ENCODE data around the gene F2. TPM values are rescaled to one million over a fixed set of nuclear protein-coding genes. Genes with fewer than 3 reads are reported as not detected.
A peak's percentile ranks its signal among the peaks of the same experiment; 100 is the strongest.

F2 gene
- total RNA-seq, 1 donor from 2014 or later = not detected

DNA sequence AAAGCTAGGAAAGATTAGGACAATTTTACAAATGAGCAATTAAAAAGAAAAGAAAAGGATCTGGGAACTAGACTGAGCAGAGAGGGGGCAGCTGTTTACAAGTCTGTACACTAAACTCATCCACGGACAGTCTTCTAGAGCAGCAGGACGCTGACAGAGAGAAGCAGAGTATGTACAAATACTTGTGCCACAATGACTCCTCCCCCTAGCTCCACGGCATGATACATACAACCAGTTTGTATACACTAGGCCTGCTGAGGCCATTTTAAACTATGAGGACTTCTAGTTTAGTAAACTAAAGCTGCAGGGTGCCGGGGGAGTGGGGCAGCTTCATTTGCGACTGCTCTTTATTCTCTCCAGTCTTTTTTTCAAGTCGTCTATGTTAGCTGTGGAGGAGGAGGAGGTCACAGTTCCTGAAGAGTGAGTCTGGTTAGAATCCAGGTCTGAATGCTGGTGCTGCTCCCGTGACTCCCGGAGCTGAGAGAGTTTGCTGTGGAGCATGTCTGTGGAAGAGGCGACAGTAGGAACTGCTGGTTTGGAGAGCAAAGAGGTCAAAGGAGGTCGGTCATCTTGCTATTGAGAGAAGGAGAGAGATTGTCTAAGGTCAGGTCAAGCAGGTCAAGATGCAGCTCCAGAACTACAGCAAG lies 24.8 kb downstream of the F2 start:
- no peak for DNase-seq

DNA sequence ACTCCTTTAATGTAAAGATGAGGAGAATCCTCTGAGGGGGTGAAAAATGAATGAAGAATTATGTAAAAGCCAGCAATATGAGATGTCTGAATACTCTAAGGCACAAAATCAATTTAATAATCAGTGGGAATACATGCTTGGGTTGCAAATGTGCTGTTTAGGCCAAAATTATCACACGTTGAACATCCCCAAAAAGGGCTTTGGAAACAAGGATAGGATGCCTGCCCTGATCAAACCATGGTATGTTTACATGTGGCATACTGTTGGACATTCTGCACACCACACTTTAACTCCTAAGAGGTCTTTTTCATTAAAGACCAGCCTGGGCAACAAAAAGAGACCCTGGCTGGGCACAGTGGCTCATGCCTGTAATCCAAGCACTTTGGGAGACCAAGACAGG lies 26.3 kb downstream of the F2 start:
- no peak for DNase-seq

DNA sequence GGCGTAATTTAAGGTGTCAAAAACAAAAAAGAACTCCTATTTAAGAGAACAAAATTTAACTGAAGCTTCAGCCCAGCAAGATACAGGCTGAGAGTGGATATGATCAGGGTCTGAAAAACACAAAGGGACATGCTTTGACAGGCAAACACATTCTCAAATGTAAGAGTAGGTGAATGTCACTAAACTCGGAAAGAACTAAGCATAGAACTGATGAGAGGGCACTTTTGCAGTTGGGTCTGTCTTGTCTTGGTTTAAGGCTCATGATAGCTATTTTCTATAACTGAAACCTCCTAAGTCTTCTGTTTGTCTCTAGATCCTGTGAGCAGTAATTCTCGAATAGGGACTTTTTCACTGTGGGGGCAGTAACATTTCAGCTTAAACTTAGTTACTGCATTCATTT lies 27.0 kb downstream of the F2 start:
- no peak for DNase-seq

DNA sequence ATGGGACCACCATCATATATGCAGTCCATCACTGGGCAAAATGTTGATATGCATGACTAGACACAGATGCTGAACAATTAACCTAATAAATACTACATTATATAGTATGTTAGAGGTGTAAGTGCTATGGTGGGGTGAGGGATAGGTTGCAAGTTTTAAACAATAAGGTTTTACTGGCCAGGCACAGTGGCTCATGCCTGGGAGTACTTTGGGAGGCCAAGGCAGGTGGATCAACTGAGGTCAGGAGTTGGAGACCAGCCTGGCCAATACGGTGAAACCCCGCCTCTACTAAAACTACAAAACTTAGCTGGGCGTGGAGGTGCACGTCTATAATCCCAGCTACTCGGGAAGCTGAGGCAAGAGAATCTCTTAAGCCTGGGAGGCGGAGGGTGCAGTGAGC lies 28.1 kb downstream of the F2 start:
- DNase-seq = no peak

DNA sequence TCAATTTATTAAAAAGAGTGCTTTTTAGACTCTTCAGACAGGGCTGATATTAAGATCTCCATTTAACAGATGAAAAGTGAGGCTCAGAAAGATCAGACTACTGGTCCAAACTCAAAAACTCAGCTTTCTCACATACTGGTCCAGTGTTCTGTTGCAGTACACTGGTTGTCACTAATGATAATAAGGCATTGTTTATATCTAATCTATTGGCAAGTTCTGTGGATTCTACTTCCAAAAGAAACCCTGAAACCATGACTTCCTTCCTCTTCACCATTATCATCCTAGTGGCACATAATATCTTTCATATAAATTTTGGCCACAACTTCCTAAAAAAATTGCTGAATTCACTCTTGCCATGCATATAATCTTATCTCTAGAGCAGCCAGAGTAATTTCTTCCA lies 36.9 kb downstream of the F2 start:
- DNase-seq = no peak

DNA sequence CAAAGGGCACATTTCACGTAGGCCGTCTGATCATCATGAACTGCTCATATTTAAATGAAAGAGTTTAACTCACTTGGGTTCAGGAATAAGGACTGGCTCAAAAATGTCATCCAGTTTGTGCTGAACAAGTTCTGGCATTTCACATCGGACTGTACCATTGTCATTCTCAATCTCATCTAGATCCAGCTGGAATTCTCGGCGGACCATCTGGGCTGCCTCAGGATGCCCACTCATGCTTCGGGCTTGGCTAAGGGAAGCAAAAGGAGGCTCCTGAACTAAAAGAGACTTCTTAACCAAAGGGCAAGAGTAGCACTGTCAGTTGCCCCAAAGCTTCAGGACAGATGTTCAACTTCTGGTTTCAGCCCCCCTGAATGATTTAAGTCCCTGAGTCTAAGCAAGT lies 40.2 kb downstream of the F2 start:
- no peak for DNase-seq

DNA sequence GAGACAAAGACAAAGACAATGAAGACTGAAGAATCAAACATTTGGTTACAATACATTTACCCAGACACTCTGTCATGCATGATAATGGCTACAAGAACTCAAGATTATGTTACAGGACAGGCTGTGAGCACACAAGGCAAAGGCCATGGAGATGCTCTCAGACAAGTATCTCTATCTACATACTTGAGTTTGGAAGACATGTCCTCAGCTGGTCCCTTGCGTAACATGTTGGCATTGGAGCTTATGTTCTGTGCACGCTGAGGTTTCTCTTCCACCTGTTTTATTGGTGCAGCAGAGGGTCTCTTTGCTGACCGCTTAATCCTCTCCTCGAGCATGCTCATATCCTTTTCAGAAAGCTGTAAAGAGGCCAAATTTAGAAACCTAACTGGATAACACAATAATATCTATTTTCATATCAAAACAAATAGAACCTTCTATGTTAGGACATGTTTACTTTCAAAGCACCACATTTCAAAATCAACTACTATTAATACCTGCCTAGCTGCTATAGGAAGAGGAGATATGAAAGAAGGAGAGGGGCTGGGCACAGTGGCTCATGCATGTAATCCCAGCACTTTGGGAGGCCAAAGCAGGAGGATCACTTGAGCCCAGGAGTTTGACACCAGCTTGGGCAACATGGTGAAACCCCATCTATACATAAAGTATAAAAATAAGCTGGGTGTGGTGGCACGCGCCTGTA lies 41.6 kb downstream of the F2 start:
- no peak for DNase-seq

DNA sequence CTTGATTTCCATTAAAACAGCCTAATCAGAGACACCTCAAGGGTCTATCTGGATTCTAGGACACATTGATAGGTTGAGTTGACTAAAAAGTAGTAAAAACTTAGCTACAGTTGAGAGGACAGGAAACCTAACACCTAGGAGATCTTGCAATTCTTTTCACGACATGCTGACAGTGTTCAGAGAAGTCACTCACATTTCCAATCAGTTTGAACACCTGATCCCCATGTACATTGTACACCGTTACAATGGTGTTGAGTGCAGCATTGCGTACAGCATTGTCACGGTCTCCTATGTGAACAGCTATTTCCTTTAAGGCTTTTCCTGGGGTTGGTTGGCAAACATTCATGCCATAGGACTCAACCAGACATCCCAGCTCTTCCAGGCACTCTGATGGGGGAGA lies 42.8 kb downstream of the F2 start:
- DNase-seq = no peak

DNA sequence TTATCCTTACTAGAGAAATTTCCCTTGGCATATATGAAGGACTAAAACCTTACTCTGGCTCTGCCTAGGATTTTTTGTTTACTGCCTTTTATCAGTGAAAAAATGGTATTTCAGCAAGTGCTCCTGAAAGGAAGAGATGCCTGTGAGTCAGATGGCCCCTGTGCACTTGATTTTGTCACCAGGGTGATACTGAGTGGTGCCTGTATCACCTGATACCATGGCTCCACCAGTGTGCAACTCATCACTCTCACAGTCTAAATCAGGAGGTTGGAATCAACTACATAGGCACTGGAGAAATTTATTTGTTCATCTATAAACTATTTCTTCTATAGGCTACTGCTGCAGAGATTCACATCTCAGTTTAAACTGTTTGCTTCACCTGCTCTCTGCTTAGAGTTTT lies 43.2 kb downstream of the F2 start:
- DNase-seq = no peak

DNA sequence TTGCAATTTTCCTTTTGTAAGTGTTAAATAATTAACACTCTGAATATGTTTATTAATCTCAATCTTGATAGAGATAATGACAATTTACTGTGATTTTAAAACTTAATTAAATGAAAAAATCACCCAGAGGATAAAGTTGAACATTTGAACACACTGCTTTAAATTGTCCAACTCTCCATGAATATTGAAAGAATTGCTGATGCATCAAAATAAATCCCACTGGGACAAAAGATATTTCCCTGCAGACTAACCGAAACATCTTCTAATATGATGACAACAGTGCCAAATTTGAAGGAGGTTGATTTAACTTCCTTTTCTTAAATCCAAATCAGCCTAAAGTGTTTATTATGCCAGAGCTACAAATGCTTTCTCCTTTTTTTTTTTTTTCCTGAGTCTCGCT lies 47.6 kb downstream of the F2 start:
- DNase-seq = no peak

DNA sequence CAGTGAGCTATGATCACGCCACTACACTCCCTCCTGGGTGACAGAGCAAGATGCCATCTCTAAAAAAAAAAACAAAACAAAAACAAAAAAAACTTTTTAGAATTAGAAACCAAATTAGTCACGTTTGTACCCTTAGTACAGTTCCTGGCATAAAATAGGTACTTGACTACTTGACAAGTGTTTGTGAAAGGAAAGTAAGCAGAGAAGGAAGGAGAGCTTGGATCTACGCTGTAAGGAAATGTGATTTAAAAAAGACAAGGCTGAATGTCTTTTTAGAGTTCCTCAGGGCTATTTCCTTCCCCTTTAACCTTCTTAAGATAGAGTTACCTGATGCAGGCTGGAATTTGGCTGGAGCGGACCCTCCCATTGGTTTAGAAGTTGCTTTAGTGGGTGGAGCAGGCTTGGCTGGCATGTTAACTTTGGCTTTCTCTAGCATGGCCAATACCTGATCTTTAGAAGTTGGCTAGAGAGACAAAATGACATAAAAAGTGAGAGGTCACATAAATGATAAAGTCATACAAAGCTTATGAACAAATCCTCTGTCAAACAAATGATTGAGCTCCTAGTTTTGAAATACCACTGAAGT lies 50.7 kb downstream of the F2 start:
- DNase-seq = no peak

DNA sequence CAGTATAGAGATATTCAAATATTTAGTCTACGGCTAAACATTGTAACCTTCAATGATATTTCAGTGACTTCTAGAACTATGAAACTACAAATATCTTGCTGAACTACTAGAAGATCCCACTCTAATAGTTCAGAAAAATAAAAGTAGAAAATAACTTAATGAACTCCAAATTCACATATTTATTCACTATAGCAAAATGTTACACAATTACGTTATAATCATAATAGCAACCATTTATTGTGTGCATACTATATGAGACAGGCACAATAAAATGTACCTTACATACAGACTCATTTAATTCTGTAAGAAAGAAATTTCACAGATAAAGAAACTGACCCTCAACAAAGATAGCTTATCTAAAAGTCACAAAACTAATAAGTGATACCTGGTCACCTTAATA lies 57.9 kb downstream of the F2 start:
- no peak for DNase-seq

DNA sequence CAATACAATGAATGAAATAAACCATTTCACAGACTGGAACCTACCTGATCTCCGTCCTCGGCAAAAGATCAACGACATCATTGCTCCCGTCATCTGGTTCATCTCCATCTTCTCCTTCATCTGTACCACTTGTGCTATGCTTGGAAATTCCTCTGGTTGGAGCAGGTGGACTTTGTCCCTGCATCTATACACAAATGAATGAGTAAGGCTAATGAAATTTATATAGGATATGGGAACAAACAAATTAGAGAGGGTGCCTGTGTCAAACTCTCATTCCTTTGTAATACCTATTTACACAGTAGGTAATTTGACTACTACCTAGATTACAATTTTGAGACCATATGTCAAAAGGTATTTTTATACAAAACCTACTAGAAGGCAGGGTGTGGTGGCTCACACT lies 59.4 kb downstream of the F2 start:
- DNase-seq = no peak

Small RNAs within 50 kb of the gene (small RNA-seq; reads per million reads assigned to genes)
- not detected for gene MIR5582 (ENCODE audit: low replicate concordance)
- gene RF00573 (ENCODE audit: low replicate concordance) = not detected
- gene SNORD67 (ENCODE audit: low replicate concordance) = 96.7 reads per million, percentile 96 among the genes with 10 or more reads in this experiment

Other genes starting within 250 kb of the F2 start
- 19.8 TPM for gene AMBRA1, start 125.2 kb upstream of the F2 start, total RNA-seq
- gene HARBI1, start 102.0 kb upstream of the F2 start, total RNA-seq = 2.4 TPM
- 57.4 TPM for gene ATG13, start 101.7 kb upstream of the F2 start, total RNA-seq
- 28.5 TPM for gene ARHGAP1, start 18.6 kb upstream of the F2 start, total RNA-seq
- 2.5 TPM for gene ZNF408, start 18.2 kb upstream of the F2 start, total RNA-seq
- gene CKAP5, start 127.1 kb downstream of the F2 start, total RNA-seq = 73.4 TPM
- gene LRP4, start 199.3 kb downstream of the F2 start, total RNA-seq = 25.6 TPM
- 20.7 TPM for gene CSTPP1, start 217.5 kb downstream of the F2 start, total RNA-seq